ENCODE measurements around the gene ADD2.

Gene ADD2

GRCh38 chr2:70789304-70790135 lies 21.5 kb upstream of the ADD2 start:
- peak; percentile 88 for DNase-seq
- no peak overlapping the region for H3K27ac ChIP-seq
- peaks cover 11% of the 10 kb centered on the region for H3K27me3 ChIP-seq (ENCODE audit: insufficient read depth, low read depth, severe bottlenecking)
- peak; percentile 93 for TF ChIP-seq CTCF (IDR thresholded peaks at IDR 0.05; ENCODE audit: low read depth, low read length)
- no peaks in the 10 kb centered on the region for H3K36me3 ChIP-seq
- no peaks in the 10 kb centered on the region for H3K9me3 ChIP-seq (ENCODE audit: severe bottlenecking)
- peak overlapping the region; percentile 30 for H3K4me3 ChIP-seq (ENCODE audit: low read depth, low read length)

- Histone ChIP-seq H3K27ac (no peak overlapping the region), H3K27me3 (ENCODE audit: insufficient read depth, low read depth, severe bottlenecking) (peaks cover 11% of the 10 kb centered on the region), H3K4me3 (ENCODE audit: low read depth, low read length) (no peak overlapping the region), H3K36me3 (no peaks in the 10 kb centered on the region), H3K9me3 (ENCODE audit: severe bottlenecking) (no peaks in the 10 kb centered on the region)
- peak; percentile 89 for TF ChIP-seq CTCF (IDR thresholded peaks at IDR 0.05; ENCODE audit: low read depth, low read length)
- DNase-seq = peak; percentile 81
Measured at GRCh38 chr2:70785137-70785911, 17.3 kb upstream of the ADD2 start.

- no peak for TF ChIP-seq CTCF (IDR thresholded peaks at IDR 0.05; ENCODE audit: low read depth, low read length)
- no peak overlapping the region for H3K27ac ChIP-seq
- no peak overlapping the region for H3K4me3 ChIP-seq (ENCODE audit: low read depth, low read length)
- no peak for DNase-seq
- no peaks in the 10 kb centered on the region for H3K36me3 ChIP-seq
- H3K27me3 ChIP-seq (ENCODE audit: insufficient read depth, low read depth, severe bottlenecking) = peaks cover 5% of the 10 kb centered on the region
- H3K9me3 ChIP-seq (ENCODE audit: severe bottlenecking) = no peaks in the 10 kb centered on the region
Measured at GRCh38 chr2:70784320-70784719, 16.3 kb upstream of the ADD2 start.

- Histone ChIP-seq H3K27ac (no peak overlapping the region), H3K9me3 (ENCODE audit: severe bottlenecking) (peaks cover 4% of the 10 kb centered on the region), H3K27me3 (ENCODE audit: insufficient read depth, low read depth, severe bottlenecking) (no peaks in the 10 kb centered on the region), H3K4me3 (ENCODE audit: low read depth, low read length) (no peak overlapping the region), H3K36me3 (no peaks in the 10 kb centered on the region)
- TF ChIP-seq CTCF (IDR thresholded peaks at IDR 0.05; ENCODE audit: low read depth, low read length) = no peak
- DNase-seq = no peak
Measured at GRCh38 chr2:70779911-70780545, 12.0 kb upstream of the ADD2 start.

- H3K36me3 ChIP-seq = no peaks in the 10 kb centered on the region
- DNase-seq = no peak
Measured at GRCh38 chr2:70779491-70779890, 11.5 kb upstream of the ADD2 start.

More at GRCh38 chr2:70779491-70779890, 11.5 kb upstream of the ADD2 start:
- H3K27me3 ChIP-seq (ENCODE audit: insufficient read depth, low read depth, severe bottlenecking) = no peaks in the 10 kb centered on the region
- TF ChIP-seq CTCF (IDR thresholded peaks at IDR 0.05; ENCODE audit: low read depth, low read length) = no peak
- peaks cover 4% of the 10 kb centered on the region for H3K9me3 ChIP-seq (ENCODE audit: severe bottlenecking)
- H3K27ac ChIP-seq = no peak overlapping the region
- no peak overlapping the region for H3K4me3 ChIP-seq (ENCODE audit: low read depth, low read length)

All from WERI-Rb-1 (cell line).